Lung (tissue), 12 donors: ENCODE results near the gene CST9. TPM values are rescaled to one million over a fixed set of nuclear protein-coding genes. Genes with fewer than 3 reads are reported as not detected.

Experiments used
- ATAC-seq: fragments of 200-7000 bp; cut with Tn5 transposase; one replicate; pipeline ENCODE4 v1.9.1; 2020; ENCODE audit warnings: moderate number of reproducible peaks; ENCODE audit not compliant: insufficient read depth, low FRiP score
- DNase-seq, 3 donors: peaks; one replicate each; pipeline ENCODE4 v3.0.0-alpha.2; 2013 to 2017
- H3K27ac ChIP-seq, 2 donors: one replicate each; pipeline ENCODE4 v1.5.1; 2013; ENCODE audit warnings: mild to moderate bottlenecking in 2 of 2, moderate library complexity in 2 of 2, control low read depth in 1 of 2, inconsistent platforms in 1 of 2, low read depth in 1 of 2, low read length in 1 of 2
- H3K27me3 ChIP-seq, 3 donors: one replicate each; pipeline ENCODE4 v1.5.1; 2013; ENCODE audit warnings: low read length in 2 of 3; ENCODE audit not compliant: control insufficient read depth in 3 of 3, insufficient read depth in 3 of 3
- H3K36me3 ChIP-seq, 4 donors: one replicate each; pipeline ENCODE4 v1.5.1; 2013; ENCODE audit warnings: low read length in 4 of 4, mild to moderate bottlenecking in 1 of 4, moderate library complexity in 1 of 4; ENCODE audit not compliant: control insufficient read depth in 4 of 4, insufficient read depth in 4 of 4
- H3K4me1 ChIP-seq, 5 donors: one replicate each; pipeline ENCODE4 v1.5.1; 2013; ENCODE audit warnings: low read length in 5 of 5, mild to moderate bottlenecking in 2 of 5, moderate library complexity in 1 of 5; ENCODE audit not compliant: control insufficient read depth in 5 of 5, insufficient read depth in 5 of 5
- H3K4me3 ChIP-seq: one replicate; pipeline ENCODE4 v1.5.1; 2013; ENCODE audit warnings: mild to moderate bottlenecking, control low read depth, moderate library complexity
- H3K9ac ChIP-seq, 2 donors: one replicate each; pipeline ENCODE4 v1.5.1; 2013; ENCODE audit warnings: low read length in 2 of 2, control low read depth in 1 of 2; ENCODE audit not compliant: insufficient read depth in 1 of 2
- H3K9me3 ChIP-seq, 4 donors: one replicate each; pipeline ENCODE4 v1.5.1; 2013; ENCODE audit warnings: low read length in 3 of 4, mild to moderate bottlenecking in 1 of 4, moderate library complexity in 1 of 4; ENCODE audit not compliant: control insufficient read depth in 4 of 4, insufficient read depth in 3 of 4
- WGBS, 2 donors: extraction: QIAGEN DNeasy Blood & Tissue Kit; methylation state at CpG; one replicate each; pipeline ENCODE4 v1.1.7; 2013; 5-methylcytosine and 5-hydroxymethylcytosine counted together
- polyA plus RNA-seq, 2 donors: library from polyadenylated mRNA; stranded (reverse); fragments of 200-250 nt; gene quantifications; one replicate each; pipeline ENCODE4 v1.2.1, GENCODE V29; 2013
- total RNA-seq, 2 donors: library from RNA; depleted of rRNA in 1 of 2; stranded (reverse); fragments of >200 nt in 1 of 2; gene quantifications; one replicate each; pipeline ENCODE4 v1.2.1, GENCODE V29; 2014 to 2021
- TF ChIP-seq, protein P1 (sequence below): IDR thresholded peaks from 2 replicates; pipeline ENCODE4 v1.5.1; 2012; ENCODE audit warnings: mild to moderate bottlenecking; ENCODE audit errors: control extremely low read depth, extremely low read depth
- donor health status: control.
- donor health status: control.
- donor health status: Bipolar disorder and iron deficiency.
- donor health status: healthy.
- donor health status: DM: yes; HTN: yes; CAD: no.

CST9 gene
- total and polyA plus RNA-seq, 4 donors: not detected

DNA sequence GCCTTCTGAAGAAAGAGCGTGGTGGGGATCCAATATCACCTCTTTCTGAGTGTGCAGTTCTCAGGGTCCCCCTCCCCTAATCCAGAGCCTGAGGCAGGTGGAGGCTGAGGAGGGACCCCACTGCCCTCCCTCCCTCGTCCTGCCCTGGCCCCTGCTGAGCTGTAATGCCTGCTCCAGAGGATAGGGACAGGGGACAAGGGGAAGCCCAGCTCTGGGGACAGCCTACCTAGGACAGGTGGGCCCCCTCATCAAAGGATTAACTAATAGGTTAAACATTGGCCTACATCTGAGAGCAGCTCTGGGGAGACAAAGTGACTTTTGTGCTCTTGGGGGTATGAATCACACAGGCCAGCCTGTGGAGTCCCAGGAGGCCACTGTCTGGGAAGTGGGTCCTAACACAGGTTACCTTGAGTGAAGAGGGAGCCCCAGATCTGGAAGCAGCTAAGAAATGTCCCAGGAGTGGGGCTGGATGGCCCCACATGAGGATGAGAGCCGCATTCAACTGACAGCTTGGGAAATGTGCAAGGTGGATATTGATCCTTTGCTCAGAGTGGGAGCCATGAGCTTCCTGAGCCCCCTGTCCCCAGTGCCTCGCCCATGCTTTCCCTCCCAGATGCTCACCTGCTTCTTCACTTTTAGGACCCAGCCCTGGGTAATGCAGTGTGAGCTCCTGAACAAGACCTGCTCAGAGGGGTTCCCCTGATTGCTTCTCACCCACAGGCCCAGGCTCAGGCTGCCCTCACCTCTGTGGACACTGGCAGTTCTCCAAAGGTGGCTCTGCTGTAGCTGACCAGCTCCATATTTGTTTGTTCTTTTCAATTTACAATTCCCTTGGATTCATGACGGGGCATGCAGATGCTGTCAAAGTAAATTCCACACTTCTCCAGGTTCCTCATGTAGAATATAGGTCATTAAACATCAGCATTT, 19.6 kb downstream of the CST9 start:
- no peak overlapping the region for H3K4me3 ChIP-seq
- ATAC-seq: no peak
- no peaks in the 10 kb centered on the region for H3K27me3 ChIP-seq
- H3K36me3 ChIP-seq: no peaks in the 10 kb centered on the region
- DNase-seq: no peak
- H3K4me1 ChIP-seq: no peaks in the 10 kb centered on the region
- TF ChIP-seq, protein P1, sequence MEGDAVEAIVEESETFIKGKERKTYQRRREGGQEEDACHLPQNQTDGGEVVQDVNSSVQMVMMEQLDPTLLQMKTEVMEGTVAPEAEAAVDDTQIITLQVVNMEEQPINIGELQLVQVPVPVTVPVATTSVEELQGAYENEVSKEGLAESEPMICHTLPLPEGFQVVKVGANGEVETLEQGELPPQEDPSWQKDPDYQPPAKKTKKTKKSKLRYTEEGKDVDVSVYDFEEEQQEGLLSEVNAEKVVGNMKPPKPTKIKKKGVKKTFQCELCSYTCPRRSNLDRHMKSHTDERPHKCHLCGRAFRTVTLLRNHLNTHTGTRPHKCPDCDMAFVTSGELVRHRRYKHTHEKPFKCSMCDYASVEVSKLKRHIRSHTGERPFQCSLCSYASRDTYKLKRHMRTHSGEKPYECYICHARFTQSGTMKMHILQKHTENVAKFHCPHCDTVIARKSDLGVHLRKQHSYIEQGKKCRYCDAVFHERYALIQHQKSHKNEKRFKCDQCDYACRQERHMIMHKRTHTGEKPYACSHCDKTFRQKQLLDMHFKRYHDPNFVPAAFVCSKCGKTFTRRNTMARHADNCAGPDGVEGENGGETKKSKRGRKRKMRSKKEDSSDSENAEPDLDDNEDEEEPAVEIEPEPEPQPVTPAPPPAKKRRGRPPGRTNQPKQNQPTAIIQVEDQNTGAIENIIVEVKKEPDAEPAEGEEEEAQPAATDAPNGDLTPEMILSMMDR: no peak
- WGBS, 2 donors: 72 to 89% methylated on average over 5 of the region's 5 CpGs
- H3K9ac ChIP-seq: no peak overlapping the region
- H3K9me3 ChIP-seq: peaks cover 0 to 4% (median 0%) of the 10 kb centered on the region in 4 donors
- no peak overlapping the region for H3K27ac ChIP-seq

DNA sequence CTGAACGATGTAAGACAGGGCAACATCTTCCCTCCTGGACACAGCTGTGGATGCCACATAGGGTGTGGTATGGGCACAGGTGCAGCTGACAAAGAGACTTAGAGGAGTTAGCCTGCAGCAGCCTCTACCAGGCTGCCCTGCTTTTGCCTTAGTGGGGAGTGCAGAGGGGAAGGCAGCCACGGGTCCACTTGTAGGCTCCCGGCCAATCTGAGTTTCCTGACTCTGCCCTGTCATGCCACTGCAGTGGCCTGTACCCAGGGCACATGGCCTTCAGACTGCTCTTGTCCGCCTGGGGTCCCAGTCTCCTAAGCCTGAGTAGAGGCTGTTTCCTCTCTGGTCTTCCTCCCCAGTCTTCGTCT, 20.3 kb downstream of the CST9 start:
- H3K27ac ChIP-seq: no peak overlapping the region
- no peak overlapping the region for H3K9ac ChIP-seq
- DNase-seq (no peak), ATAC-seq (no peak)
- TF ChIP-seq, protein P1: no peak
- no peaks in the 10 kb centered on the region for H3K36me3 ChIP-seq
- H3K4me3 ChIP-seq: no peak overlapping the region
- H3K9me3 ChIP-seq: peaks cover 0 to 4% (median 0%) of the 10 kb centered on the region in 4 donors
- H3K4me1 ChIP-seq: no peaks in the 10 kb centered on the region
- H3K27me3 ChIP-seq: no peaks in the 10 kb centered on the region
- WGBS, 2 donors: 72 to 77% methylated on average over 5 of the region's 5 CpGs

DNA sequence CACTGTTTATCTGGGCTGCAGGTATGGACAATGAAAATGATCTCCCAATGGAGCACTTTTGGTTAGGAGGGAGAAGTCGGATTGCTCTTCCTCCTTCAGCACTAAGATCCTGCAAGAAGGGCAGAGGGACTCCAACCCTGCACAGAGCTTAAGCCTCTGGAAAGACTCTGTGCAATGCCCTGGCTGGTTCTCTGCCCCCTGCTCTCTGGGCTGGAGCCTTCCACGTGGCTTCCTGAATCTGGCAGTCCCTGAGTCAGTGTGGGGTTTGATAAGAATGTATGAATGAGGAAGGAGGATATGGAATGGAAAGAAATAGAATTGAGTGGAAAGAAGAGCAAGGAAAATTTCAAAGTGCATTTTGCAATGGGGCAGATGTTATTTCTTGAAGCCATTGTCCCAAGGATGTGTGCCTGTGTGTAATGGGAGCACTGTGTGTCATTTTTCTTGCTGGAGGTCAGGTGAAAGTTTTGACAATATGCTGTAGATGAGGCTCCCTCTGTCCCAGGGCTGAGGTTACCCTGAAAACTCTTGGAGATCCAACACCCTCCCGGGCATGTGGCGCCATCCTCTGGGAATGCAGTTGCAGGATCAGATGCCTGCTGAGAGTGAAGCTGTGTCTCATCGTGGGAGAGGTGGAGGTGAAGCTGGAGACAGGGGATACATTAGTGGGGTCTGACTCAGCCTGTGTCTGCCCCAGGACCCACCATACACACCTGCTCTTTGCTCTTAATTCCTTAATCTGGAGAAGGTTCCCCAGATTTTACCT, 21.1 kb downstream of the CST9 start:
- Histone ChIP-seq H3K9me3 (peaks cover 0 to 4% (median 0%) of the 10 kb centered on the region in 4 donors), H3K9ac (no peak overlapping the region), H3K36me3 (no peaks in the 10 kb centered on the region), H3K27me3 (no peaks in the 10 kb centered on the region), H3K27ac (no peak overlapping the region), H3K4me1 (no peaks in the 10 kb centered on the region), H3K4me3 (no peak overlapping the region)
- 63 to 69% methylated on average over 5 of the region's 5 CpGs for whole genome bisulfite sequencing, 2 donors
- no peak for ATAC-seq
- DNase-seq: no peak
- TF ChIP-seq, protein P1: no peak
